OCI-LY1 (cell line): ENCODE measurements around the gene MYOCOS.

Source experiments
- CTCF ChIP-seq: fragments of 200-600 bp; sonication (generic), shearing (Covaris generic); IDR thresholded peaks from 2 replicates; pipeline ENCODE4 v1.5.1; 2017; ENCODE audit warnings: mild to moderate bottlenecking, antibody characterized with exemption, low read length, moderate library complexity, mixed read lengths
- EZH2 ChIP-seq: fragments of 200-600 bp; sonication (generic), shearing (Covaris generic); IDR thresholded peaks from 2 replicates; pipeline ENCODE4 v1.8.0; 2017; ENCODE audit warnings: borderline replicate concordance, mixed run types, mild to moderate bottlenecking, antibody characterized with exemption, low read length, moderate library complexity, mixed read lengths

DNA sequence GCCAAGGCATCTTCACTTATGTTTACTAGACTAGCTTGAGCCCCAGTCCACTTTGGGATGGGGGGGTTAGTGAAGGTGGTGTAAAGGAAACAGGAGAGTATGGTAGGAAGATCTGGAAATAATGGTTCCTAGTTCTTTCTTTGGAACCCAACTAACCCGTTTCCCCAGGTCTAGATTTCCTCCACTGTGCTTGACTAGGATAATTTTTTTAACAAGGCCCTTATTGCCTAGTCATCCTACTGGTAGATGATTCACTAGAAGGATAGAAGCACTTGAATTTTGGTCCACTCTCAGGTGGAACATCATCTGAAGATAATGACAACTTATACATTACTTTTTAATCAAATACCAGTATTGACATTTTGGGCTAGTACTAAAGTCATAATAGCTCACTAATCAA lies 45.9 kb upstream of the MYOCOS start:
- TF ChIP-seq CTCF = no peak
- TF ChIP-seq EZH2 = no peak
